Left lung (tissue), 10 donors: ENCODE data around the gene WDR27. TPM values are rescaled to one million over a fixed set of nuclear protein-coding genes. Genes with fewer than 3 reads are reported as not detected.
A peak's percentile ranks its signal among the peaks of the same experiment; 100 is the strongest.

ENCODE experiments used
- ATAC-seq: fragments of 200-7000 bp; cut with Tn5 transposase; one replicate; pipeline ENCODE4 v1.9.1; 2020; ENCODE audit warnings: moderate library complexity
- DNase-seq, 4 donors: peaks; one replicate each; pipeline ENCODE4 v3.0.0-alpha.2; 2013 to 2020
- H3K27ac ChIP-seq, 2 donors: fragments of 200-600 bp; sonication (generic) in 1 of 2; one replicate each; pipeline versions ENCODE4 v1.5.0 to v1.8.0; 2020 to 2021
- H3K27me3 ChIP-seq, 2 donors: fragments of 200-600 bp; sonication (generic) in 1 of 2; one replicate each; pipeline versions ENCODE4 v1.5.0 to v1.8.0; 2020 to 2021
- H3K36me3 ChIP-seq, 2 donors: fragments of 200-600 bp; sonication (generic) in 1 of 2; one replicate each; pipeline versions ENCODE4 v1.5.0 to v1.8.0; 2020 to 2021
- H3K4me1 ChIP-seq, 2 donors: fragments of 200-600 bp; one replicate each; pipeline ENCODE4 v1.8.0; 2021
- H3K4me3 ChIP-seq, 2 donors: fragments of 200-600 bp; sonication (generic) in 1 of 2; one replicate each; pipeline versions ENCODE4 v1.5.0 to v1.8.0; 2020 to 2021; ENCODE audit warnings: mild to moderate bottlenecking in 1 of 2
- H3K9me3 ChIP-seq, 2 donors: fragments of 200-600 bp; sonication (generic) in 1 of 2; one replicate each; pipeline versions ENCODE4 v1.5.0 to v1.8.0; 2020 to 2021
- intact Hi-C, 2 donors: fragments of 100-400 bp; cut with DNase I; formaldehyde crosslinking; loops; one replicate each; pipeline versions ENCODE4 v1.11.2 to v1.14.2; 2022
- polyA plus RNA-seq, 6 donors: library from polyadenylated mRNA; unstranded; fragments of 120-200 nt; gene quantifications; one replicate each; pipeline ENCODE4 v1.2.1, GENCODE V29; 2013; ENCODE audit not compliant: insufficient read length in 6 of 6
- total RNA-seq, 2 donors: library from RNA; stranded (reverse); fragmentation: NEBNext Ultra II Directional; extraction: Animal tissue kit (Norgen Biotek cat#: 25700); gene quantifications; one replicate each; pipeline ENCODE4 v1.2.1, GENCODE V29; 2021
- TF ChIP-seq, protein P1 (sequence below), 2 donors: fragments of 200-600 bp; sonication (generic) in 1 of 2; IDR thresholded peaks; one replicate each; pipeline versions ENCODE4 v1.5.0 to v1.8.0; 2021; ENCODE audit warnings: antibody characterized with exemption in 2 of 2
- donor health status: DM: no; HTN: yes; CAD: no.
- donor health status: DM: no; HTN: no; CAD: no.

WDR27 gene
- total and polyA plus RNA-seq, 8 donors, result 31.3 to 104 (median 86.3) TPM

DNA sequence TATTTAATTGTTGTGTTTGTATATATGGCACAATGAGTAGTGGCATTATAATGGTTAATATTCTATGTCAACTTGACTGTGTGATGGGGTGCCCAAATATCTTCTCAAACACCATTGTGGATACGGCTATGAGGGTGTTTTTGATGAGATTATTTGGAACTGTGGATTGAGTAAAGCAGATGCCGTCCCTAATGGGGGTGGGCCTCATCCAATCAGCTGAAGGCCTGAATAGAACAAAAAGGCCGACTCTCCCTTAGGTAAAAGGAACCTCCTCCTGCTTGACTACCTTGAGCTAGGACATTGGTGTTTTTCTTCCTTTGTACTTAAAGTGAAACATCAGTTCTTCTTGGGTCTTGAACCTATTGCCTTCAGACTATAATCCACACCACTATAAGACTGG is 207.8 kb downstream of the WDR27 start:
- TF ChIP-seq, protein P1, sequence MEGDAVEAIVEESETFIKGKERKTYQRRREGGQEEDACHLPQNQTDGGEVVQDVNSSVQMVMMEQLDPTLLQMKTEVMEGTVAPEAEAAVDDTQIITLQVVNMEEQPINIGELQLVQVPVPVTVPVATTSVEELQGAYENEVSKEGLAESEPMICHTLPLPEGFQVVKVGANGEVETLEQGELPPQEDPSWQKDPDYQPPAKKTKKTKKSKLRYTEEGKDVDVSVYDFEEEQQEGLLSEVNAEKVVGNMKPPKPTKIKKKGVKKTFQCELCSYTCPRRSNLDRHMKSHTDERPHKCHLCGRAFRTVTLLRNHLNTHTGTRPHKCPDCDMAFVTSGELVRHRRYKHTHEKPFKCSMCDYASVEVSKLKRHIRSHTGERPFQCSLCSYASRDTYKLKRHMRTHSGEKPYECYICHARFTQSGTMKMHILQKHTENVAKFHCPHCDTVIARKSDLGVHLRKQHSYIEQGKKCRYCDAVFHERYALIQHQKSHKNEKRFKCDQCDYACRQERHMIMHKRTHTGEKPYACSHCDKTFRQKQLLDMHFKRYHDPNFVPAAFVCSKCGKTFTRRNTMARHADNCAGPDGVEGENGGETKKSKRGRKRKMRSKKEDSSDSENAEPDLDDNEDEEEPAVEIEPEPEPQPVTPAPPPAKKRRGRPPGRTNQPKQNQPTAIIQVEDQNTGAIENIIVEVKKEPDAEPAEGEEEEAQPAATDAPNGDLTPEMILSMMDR (IDR thresholded peaks at IDR 0.05), result no peak
- no peak for ATAC-seq
- Histone ChIP-seq H3K27ac (no peak overlapping the region), H3K4me3 (no peak overlapping the region), H3K27me3 (no peaks in the 10 kb centered on the region), H3K36me3 (no peaks in the 10 kb centered on the region), H3K4me1 (peaks cover 0 to 8% of the 10 kb centered on the region in 2 donors), H3K9me3 (peaks cover 0 to 3% of the 10 kb centered on the region in 2 donors)
- intact Hi-C loops, result no loop called here
- DNase-seq, result no peak

DNA sequence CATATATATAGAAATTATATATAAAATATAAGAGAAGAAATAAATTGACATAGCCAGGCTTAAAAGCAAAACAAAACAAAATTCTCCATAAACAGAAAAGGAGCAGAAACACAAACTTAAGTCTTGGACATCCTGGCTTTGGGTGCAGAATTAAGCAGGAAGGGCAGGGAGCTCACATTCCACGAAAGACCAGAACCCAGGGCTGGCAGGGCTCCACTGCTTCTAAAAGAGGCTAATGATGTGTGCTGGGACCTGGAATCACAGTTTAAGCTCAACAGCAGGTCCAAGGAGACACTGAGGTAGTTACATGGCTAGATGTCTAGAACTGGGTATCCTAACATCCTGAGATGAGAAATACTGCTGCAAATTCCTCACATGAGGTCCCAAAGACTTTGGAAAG is 210.3 kb downstream of the WDR27 start:
- TF ChIP-seq, protein P1 (IDR thresholded peaks at IDR 0.05), result no peak
- H3K27ac ChIP-seq, result peak overlapping the region in 1 of 2 donors; percentile 17
- H3K36me3 ChIP-seq, result no peaks in the 10 kb centered on the region
- peaks cover 0 to 3% of the 10 kb centered on the region in 2 donors for H3K9me3 ChIP-seq
- intact Hi-C loops, result no loop called here
- no peak for ATAC-seq
- H3K4me1 ChIP-seq, result peaks cover 0 to 8% of the 10 kb centered on the region in 2 donors
- H3K4me3 ChIP-seq, result no peak overlapping the region
- H3K27me3 ChIP-seq, result no peaks in the 10 kb centered on the region
- DNase-seq, result no peak

DNA sequence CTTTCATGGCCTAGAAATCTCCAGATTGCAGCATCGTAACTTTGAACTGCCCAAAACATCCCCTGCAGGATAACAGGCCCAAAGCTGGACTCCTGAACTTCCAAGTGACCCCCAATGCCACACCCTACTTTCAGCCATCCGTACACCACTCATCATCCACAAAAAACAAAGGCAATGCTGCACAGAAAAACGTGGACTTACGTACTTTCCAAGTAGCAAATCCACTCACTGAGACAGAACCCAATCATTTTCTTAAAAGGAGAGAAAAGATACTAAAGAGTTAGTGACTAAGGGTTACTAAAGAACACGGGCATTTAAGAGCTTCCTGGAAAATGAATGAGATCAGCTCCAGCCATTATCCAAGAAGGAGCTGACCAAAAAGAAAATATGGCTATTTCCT is 211.0 kb downstream of the WDR27 start:
- no peak overlapping the region for H3K4me3 ChIP-seq
- peak overlapping the region in 1 of 2 donors; percentile 17 for H3K27ac ChIP-seq
- peaks cover 0 to 8% of the 10 kb centered on the region in 2 donors for H3K4me1 ChIP-seq
- ATAC-seq, result peak; percentile 14
- no peak for DNase-seq
- H3K9me3 ChIP-seq, result no peaks in the 10 kb centered on the region
- no peaks in the 10 kb centered on the region for H3K27me3 ChIP-seq
- H3K36me3 ChIP-seq, result no peaks in the 10 kb centered on the region
- TF ChIP-seq, protein P1 (IDR thresholded peaks at IDR 0.05), result no peak
- intact Hi-C loops, result no loop called here

DNA sequence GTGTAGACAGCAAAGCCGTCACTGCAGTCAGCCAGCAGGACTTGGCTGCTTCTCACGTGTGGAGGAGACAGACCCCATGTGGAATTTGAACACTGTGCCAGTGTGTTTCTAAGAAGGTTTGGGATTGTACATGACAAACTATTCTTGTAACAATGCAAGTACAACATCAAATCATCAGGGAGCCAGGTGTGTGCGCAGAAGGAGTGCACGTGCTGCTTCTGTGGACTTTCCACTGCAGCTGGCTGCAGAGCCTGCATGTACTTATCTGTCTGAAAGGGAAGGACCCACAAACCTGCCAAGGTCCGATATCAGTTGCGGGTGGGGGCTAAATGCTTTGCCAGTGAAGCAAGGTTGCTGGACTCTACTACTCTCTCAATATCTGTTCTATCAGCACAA is 211.6 kb downstream of the WDR27 start:
- Histone ChIP-seq H3K4me1 (peaks cover 0 to 8% of the 10 kb centered on the region in 2 donors), H3K4me3 (no peak overlapping the region), H3K27me3 (no peaks in the 10 kb centered on the region), H3K27ac (peak overlapping the region in 1 of 2 donors; percentile 17), H3K9me3 (peaks cover 0 to 1% of the 10 kb centered on the region in 2 donors), H3K36me3 (no peaks in the 10 kb centered on the region)
- TF ChIP-seq, protein P1 (IDR thresholded peaks at IDR 0.05), result no peak
- no peak for ATAC-seq
- intact Hi-C loops, result no loop called here
- no peak for DNase-seq

DNA sequence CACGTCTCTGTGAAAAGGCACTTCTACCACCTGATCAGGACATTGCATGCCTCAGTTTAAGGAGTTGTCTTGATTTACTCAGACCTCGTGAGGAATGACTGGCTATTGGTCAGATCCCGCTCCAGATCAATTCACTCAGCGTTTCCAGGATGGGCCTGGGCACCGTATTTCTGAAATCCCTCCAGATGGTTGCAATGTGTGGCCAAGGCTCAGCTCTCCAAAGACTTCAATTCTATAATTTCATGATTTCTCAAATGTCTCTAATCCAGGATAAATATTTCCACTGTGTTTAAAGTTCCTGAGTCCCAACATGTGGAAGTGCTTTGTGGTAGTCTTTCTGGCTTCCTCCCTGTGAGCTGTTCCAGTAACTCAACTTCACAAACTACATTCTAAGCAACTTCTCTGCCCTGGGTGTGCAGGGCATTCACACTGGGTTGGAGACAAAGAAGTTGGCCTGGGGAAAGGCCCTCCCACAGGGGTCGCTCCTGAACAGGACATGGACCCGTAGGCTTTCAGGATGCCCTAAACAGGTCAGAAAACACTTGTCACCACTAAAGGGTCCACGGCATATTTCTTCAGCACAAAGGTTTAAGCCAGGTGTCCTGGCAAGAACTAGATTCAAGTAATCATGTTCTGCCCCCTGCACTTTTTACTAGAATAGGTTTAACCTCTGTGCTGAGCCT is 212.1 kb downstream of the WDR27 start:
- peak overlapping the region in 1 of 2 donors; percentile 17 for H3K27ac ChIP-seq
- TF ChIP-seq, protein P1 (IDR thresholded peaks at IDR 0.05), result no peak
- peaks cover 0 to 5% of the 10 kb centered on the region in 2 donors for H3K9me3 ChIP-seq
- no peaks in the 10 kb centered on the region for H3K36me3 ChIP-seq
- ATAC-seq, result peak; percentile 48
- DNase-seq, result no peak
- H3K4me1 ChIP-seq, result peaks cover 0 to 8% of the 10 kb centered on the region in 2 donors
- intact Hi-C loops, result no loop called here
- H3K4me3 ChIP-seq, result no peak overlapping the region
- no peaks in the 10 kb centered on the region for H3K27me3 ChIP-seq
